HT1080 (cell line): ENCODE results near the gene GTF2H2C. TPM values are rescaled to one million over a fixed set of nuclear protein-coding genes. Genes with fewer than 3 reads are reported as not detected.
A peak's percentile ranks its signal among the peaks of the same experiment; 100 is the strongest.
"Not testable (repeated sequence)": the region's sequence is repeated elsewhere in the genome, so short reads cannot be mapped to it uniquely, and the experiment has no call there.

Experiments
- DNase-seq: peaks from one replicate; pipeline ENCODE4 v3.0.0-alpha.2; 2015; ENCODE audit warnings: low read depth
- polyA plus RNA-seq, 2 experiments: library from polyadenylated mRNA; depleted of rRNA; stranded (reverse); fragments of >200 nt; gene quantifications; 2 replicates each; pipeline ENCODE4 v1.2.3, GENCODE V29; 2015
- total RNA-seq: library from RNA; depleted of rRNA; stranded (reverse); fragments of >200 nt; shearing (Covaris generic); gene quantifications from 2 replicates; pipeline ENCODE4 v1.2.3, GENCODE V29; 2014; rRNA removed

The GTF2H2C gene
- 103 and 123 TPM in 2 replicates for total RNA-seq
- polyA plus RNA-seq (2015; cell fraction: cytosol; rRNA removed), result 60.2 and 66.6 TPM in 2 replicates
- polyA plus RNA-seq (2015; cell fraction: nucleus; rRNA removed), result 94.9 and 100 TPM in 2 replicates

GRCh38 chr5:69559908-69560330 is at the start of gene GTF2H2C:
Gene GTF2H2C, plus strand, starts transcription at chr5:69560191. Its CDS starts 4,942 bp downstream, at chr5:69565133.
- DNase-seq, result peak; percentile 84

- no peak for DNase-seq
These were observed 49.3 kb upstream of the GTF2H2C start for GRCh38 chr5:69510694-69511093.

GRCh38 chr5:69512740-69513260 is 47.2 kb upstream of the GTF2H2C start:
- DNase-seq, result peak; percentile 59

- DNase-seq, result not testable (repeated sequence)
These were observed 44.4 kb upstream of the GTF2H2C start for GRCh38 chr5:69515570-69515969.

- no peak for DNase-seq
These were observed 43.2 kb upstream of the GTF2H2C start for GRCh38 chr5:69516769-69517168.

GRCh38 chr5:69517763-69518212 is 42.2 kb upstream of the GTF2H2C start:
- no peak for DNase-seq

GRCh38 chr5:69519285-69519684 is 40.7 kb upstream of the GTF2H2C start:
- no peak for DNase-seq

GRCh38 chr5:69522035-69522434 is 38.0 kb upstream of the GTF2H2C start:
- DNase-seq, result no peak

- DNase-seq, result no peak
These were observed 34.5 kb upstream of the GTF2H2C start for GRCh38 chr5:69525490-69525889.

GRCh38 chr5:69526660-69527059 is 33.3 kb upstream of the GTF2H2C start:
- DNase-seq, result no peak

GRCh38 chr5:69527128-69527770 is 32.7 kb upstream of the GTF2H2C start:
- no peak for DNase-seq

- no peak for DNase-seq
These were observed 32.0 kb upstream of the GTF2H2C start for GRCh38 chr5:69528035-69528434.

- no peak for DNase-seq
These were observed 31.4 kb upstream of the GTF2H2C start for GRCh38 chr5:69528609-69529008.

- DNase-seq, result no peak
These were observed 29.2 kb upstream of the GTF2H2C start for GRCh38 chr5:69530561-69531405.

- no peak for DNase-seq
These were observed 28.6 kb upstream of the GTF2H2C start for GRCh38 chr5:69531406-69531801.

- not testable (repeated sequence) for DNase-seq
These were observed 22.1 kb upstream of the GTF2H2C start for GRCh38 chr5:69537911-69538310.

- DNase-seq, result not testable (repeated sequence)
These were observed 21.3 kb upstream of the GTF2H2C start for GRCh38 chr5:69538735-69539134.

GRCh38 chr5:69541347-69541746 is 18.6 kb upstream of the GTF2H2C start:
- DNase-seq, result not testable (repeated sequence)

- DNase-seq, result not testable (repeated sequence)
These were observed 17.0 kb upstream of the GTF2H2C start for GRCh38 chr5:69542838-69543618.

- not testable (repeated sequence) for DNase-seq
These were observed 15.4 kb upstream of the GTF2H2C start for GRCh38 chr5:69544602-69545001.
